Measurements from ENCODE around the gene POFUT1. TPM values are rescaled to one million over a fixed set of nuclear protein-coding genes. Genes with fewer than 3 reads are reported as not detected.

Gene POFUT1
- polyA plus RNA-seq, 6 donors from 2014 or later: 7.2 to 16.9 (median 14.7) TPM

GRCh38 chr20:32179515-32179914 is 28.2 kb upstream of the POFUT1 start:
- Mint-ChIP-seq H3K36me3 (peaks cover 0 to 4% of the 10 kb centered on the region in 2 donors), H3K9me3 (no peaks in the 10 kb centered on the region), H3K27me3 (no peaks in the 10 kb centered on the region), H3K4me1 (peaks cover 0 to 4% (median 0%) of the 10 kb centered on the region in 3 donors), H3K27ac (peak overlapping the region in 1 of 6 donors; percentile 44), H3K4me3 (no peak overlapping the region)
- ATAC-seq (ENCODE audit: low read depth in 2 of 2) (no peak), DNase-seq (no peak)

- DNase-seq (no peak), ATAC-seq (ENCODE audit: low read depth in 2 of 2) (no peak)
- Mint-ChIP-seq H3K36me3 (peaks cover 0 to 4% of the 10 kb centered on the region in 2 donors), H3K4me3 (no peak overlapping the region), H3K27ac (peak overlapping the region in 1 of 6 donors; percentile 44), H3K9me3 (no peaks in the 10 kb centered on the region), H3K4me1 (peaks cover 0 to 4% (median 0%) of the 10 kb centered on the region in 3 donors), H3K27me3 (no peaks in the 10 kb centered on the region)
Measured at GRCh38 chr20:32179934-32180333, 27.7 kb upstream of the POFUT1 start.

- H3K27me3 Mint-ChIP-seq: peaks cover 0 to 6% (median 0%) of the 10 kb centered on the region in 3 donors
- no peak overlapping the region for H3K27ac Mint-ChIP-seq
- H3K9me3 Mint-ChIP-seq: peaks cover 0 to 2% (median 0%) of the 10 kb centered on the region in 7 donors
- H3K4me1 Mint-ChIP-seq: peaks cover 0 to 4% (median 0%) of the 10 kb centered on the region in 3 donors
- H3K4me3 Mint-ChIP-seq: no peak overlapping the region
- peaks cover 0 to 4% of the 10 kb centered on the region in 2 donors for H3K36me3 Mint-ChIP-seq
- DNase-seq (no peak), ATAC-seq (ENCODE audit: low read depth in 2 of 2) (no peak)
Measured at GRCh38 chr20:32181606-32182005, 26.1 kb upstream of the POFUT1 start.

DNA sequence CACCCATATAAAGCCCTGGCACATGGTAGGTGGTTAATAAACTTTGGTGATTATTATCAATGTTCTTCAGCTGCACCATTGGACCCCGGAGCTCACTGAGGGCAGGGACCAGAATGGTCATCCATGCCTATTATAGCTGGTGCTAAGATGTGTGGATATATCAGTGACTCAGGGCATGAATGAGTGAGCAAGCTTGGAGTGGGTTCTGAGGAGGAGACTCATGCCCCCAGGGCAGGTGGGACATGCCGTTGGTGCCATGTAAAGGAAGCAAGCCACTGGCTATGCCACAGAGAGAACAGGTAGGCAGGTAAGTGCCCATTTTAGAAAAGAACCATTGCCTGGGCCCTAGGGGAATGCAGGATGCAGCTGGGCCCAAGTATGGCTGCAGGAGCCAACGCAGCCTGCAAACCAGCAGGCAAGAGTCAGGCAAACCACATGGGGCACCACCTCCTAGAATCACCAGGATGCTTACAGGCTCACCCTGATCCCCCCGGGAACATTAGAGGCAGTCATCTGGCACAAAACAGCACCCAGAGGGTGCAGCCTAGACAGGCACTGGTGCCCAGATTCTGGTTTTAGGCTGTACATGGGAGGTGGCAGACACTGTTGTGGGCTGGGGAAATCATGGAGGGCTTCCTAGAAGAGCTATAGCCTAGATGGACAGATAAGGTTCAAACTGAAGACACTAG is 23.6 kb upstream of the POFUT1 start:
- Mint-ChIP-seq H3K27me3 (peaks cover 0 to 12% (median 12%) of the 10 kb centered on the region in 3 donors), H3K9me3 (peaks cover 0 to 2% (median 0%) of the 10 kb centered on the region in 7 donors), H3K4me1 (peaks cover 6 to 7% (median 6%) of the 10 kb centered on the region in 3 donors), H3K4me3 (no peak overlapping the region), H3K27ac (peak overlapping the region in 1 of 6 donors; percentile 51), H3K36me3 (no peaks in the 10 kb centered on the region)
- ATAC-seq (ENCODE audit: low read depth in 2 of 2) (no peak), DNase-seq (no peak)

GRCh38 chr20:32184961-32185603 is 22.6 kb upstream of the POFUT1 start:
- peaks cover 0 to 2% (median 0%) of the 10 kb centered on the region in 7 donors for H3K9me3 Mint-ChIP-seq
- H3K4me3 Mint-ChIP-seq: peak overlapping the region in 1 of 8 donors; percentile 18
- DNase-seq (no peak), ATAC-seq (ENCODE audit: low read depth in 2 of 2) (no peak)
- peaks cover 0 to 13% (median 12%) of the 10 kb centered on the region in 3 donors for H3K27me3 Mint-ChIP-seq
- H3K27ac Mint-ChIP-seq: peak overlapping the region in 2 of 6 donors; percentile 12 to 40
- H3K4me1 Mint-ChIP-seq: peaks cover 11 to 14% (median 14%) of the 10 kb centered on the region in 3 donors
- H3K36me3 Mint-ChIP-seq: no peaks in the 10 kb centered on the region

DNA sequence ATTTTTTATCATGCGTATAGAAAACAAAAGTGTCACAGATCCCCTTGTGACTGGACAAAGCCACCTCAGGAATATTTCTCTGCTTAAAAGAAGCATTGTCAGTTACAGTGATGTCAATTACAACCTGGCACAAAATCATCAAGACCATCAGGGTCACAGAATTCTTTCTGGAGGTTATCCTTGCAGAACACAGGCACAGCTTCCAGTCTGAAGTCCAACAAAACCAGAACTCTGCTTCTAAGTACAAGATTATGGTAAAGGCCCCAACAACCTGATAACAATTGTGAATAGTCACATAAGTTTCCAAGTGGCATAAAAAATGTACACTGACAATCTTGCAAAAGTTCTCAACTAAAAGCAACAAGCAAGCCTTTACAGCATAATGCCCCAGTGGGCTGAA is 21.2 kb upstream of the POFUT1 start:
- H3K36me3 Mint-ChIP-seq: no peaks in the 10 kb centered on the region
- DNase-seq (no peak), ATAC-seq (ENCODE audit: low read depth in 2 of 2) (no peak)
- no peak overlapping the region for H3K27ac Mint-ChIP-seq
- peaks cover 0 to 13% (median 12%) of the 10 kb centered on the region in 3 donors for H3K27me3 Mint-ChIP-seq
- H3K4me3 Mint-ChIP-seq: no peak overlapping the region
- H3K9me3 Mint-ChIP-seq: peaks cover 0 to 2% (median 0%) of the 10 kb centered on the region in 7 donors
- peaks cover 20 to 25% (median 22%) of the 10 kb centered on the region in 3 donors for H3K4me1 Mint-ChIP-seq

- H3K4me3 Mint-ChIP-seq: peak overlapping the region; percentile 56 to 90 (median 76)
- peaks cover 0 to 13% (median 12%) of the 10 kb centered on the region in 3 donors for H3K27me3 Mint-ChIP-seq
- H3K36me3 Mint-ChIP-seq: no peaks in the 10 kb centered on the region
- peaks cover 22 to 25% (median 25%) of the 10 kb centered on the region in 3 donors for H3K4me1 Mint-ChIP-seq
- H3K27ac Mint-ChIP-seq: peak overlapping the region in 1 of 6 donors; percentile 44
- ATAC-seq (ENCODE audit: low read depth in 2 of 2) (no peak), DNase-seq (no peak)
- peaks cover 0 to 2% (median 0%) of the 10 kb centered on the region in 7 donors for H3K9me3 Mint-ChIP-seq
Measured at GRCh38 chr20:32188376-32189122, 19.1 kb upstream of the POFUT1 start.

GRCh38 chr20:32189123-32189410 is 18.6 kb upstream of the POFUT1 start:
- DNase-seq (no peak), ATAC-seq (ENCODE audit: low read depth in 2 of 2) (no peak)
- H3K27me3 Mint-ChIP-seq: peaks cover 0 to 13% (median 12%) of the 10 kb centered on the region in 3 donors
- H3K4me3 Mint-ChIP-seq: peak overlapping the region in 7 of 8 donors; percentile 73 to 90 (median 83)
- peaks cover 0 to 2% (median 0%) of the 10 kb centered on the region in 7 donors for H3K9me3 Mint-ChIP-seq
- peak overlapping the region in 1 of 6 donors; percentile 45 for H3K27ac Mint-ChIP-seq
- peaks cover 21 to 25% (median 22%) of the 10 kb centered on the region in 3 donors for H3K4me1 Mint-ChIP-seq
- H3K36me3 Mint-ChIP-seq: no peaks in the 10 kb centered on the region

DNA sequence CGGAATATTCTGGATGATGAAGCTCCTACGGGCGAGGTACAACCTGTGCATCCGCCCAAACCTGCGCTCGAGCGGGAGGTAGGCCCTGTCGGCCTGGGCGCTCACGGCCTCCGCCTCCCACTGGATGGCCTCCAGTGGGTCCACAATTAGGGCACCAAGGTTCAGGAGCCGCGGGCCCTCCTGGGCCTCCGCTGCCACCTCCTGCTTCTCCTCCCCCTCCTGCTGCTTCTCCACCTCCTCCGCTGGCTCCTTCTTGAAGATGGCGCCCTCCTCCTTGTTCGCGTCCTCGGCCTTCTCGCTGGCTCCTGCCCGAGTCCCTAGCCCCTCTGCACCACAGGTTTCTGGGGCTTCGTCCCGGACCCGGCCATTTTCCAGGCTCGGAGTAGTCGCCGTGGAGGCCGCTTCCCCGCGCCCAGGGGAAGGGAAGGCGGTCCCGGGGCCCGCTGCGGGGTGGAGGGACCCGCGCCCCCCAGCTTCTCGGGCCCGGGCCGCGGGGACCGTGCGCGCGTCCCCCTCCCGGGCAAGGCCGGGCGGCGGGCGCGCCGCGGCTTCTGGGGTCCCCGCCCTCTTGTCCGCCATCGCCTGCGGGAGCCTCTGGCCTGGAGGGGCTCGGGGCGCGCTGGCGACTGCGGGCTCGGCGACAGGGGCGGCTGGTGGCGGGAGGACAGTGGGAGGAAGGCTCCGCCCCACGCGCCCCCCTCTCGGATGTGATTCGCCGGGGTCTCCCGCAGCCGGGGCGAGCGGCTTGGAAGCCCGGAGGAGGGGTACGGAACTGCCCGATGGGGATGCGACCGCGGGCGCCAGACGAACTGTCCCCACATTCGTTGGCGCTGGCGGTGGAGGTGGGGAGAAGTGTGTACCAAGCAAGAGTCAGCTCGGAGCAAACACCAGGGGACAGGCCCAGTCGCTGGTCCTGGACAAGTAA is 17.7 kb upstream of the POFUT1 start:
- ATAC-seq (ENCODE audit: low read depth in 2 of 2) (peak; percentile 54 to 59), DNase-seq (no peak)
- Mint-ChIP-seq H3K9me3 (peaks cover 0 to 2% (median 0%) of the 10 kb centered on the region in 7 donors), H3K36me3 (peaks cover 0 to 6% of the 10 kb centered on the region in 2 donors), H3K4me1 (peaks cover 22 to 30% (median 25%) of the 10 kb centered on the region in 3 donors), H3K4me3 (peak overlapping the region; percentile 73 to 90 (median 82)), H3K27ac (peak overlapping the region in 4 of 6 donors; percentile 45 to 82 (median 60)), H3K27me3 (peaks cover 0 to 13% (median 12%) of the 10 kb centered on the region in 3 donors)

DNA sequence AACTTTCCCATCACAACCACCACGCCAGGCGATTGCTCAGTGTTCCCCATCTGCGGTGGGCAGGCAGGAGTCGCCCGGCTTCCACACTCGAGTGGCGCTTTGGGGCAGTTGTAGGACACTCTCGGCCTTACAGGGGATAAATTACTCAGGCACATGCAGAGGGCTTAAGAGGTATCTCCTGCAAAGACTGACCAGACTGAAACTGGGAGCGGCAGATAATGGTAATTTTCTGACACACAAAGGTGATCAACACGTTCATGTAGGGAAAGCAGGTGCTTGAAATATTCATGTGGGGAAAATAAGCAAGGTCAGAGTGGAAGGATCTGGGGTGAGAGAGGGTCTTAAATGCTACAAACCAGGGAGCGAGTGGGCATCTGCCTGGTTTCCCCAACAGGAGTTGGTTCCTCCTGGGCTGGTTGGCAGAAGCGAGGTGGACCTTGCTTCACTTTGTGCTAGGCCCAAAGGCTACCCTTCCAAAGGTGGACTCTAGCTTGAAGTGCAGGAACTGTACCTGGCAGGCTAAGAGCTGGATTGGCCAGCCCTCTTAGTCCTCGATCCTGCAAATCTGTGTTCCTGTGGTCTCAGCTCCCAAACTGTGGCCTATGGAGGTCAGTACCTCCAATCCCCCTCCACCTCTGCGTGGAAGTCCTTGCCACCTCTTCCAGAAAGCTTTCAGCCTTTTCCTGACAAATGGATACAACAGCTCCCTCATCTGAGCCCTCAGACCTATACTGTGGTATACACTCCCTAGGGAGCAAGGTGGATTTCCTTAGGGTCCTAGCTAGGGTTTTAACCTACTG is 16.9 kb upstream of the POFUT1 start:
- Mint-ChIP-seq H3K9me3 (no peaks in the 10 kb centered on the region), H3K27ac (peak overlapping the region in 1 of 6 donors; percentile 80), H3K27me3 (peaks cover 0 to 12% (median 7%) of the 10 kb centered on the region in 3 donors), H3K36me3 (peaks cover 6 to 14% of the 10 kb centered on the region in 2 donors), H3K4me3 (peak overlapping the region; percentile 57 to 86 (median 80)), H3K4me1 (peaks cover 22 to 30% (median 25%) of the 10 kb centered on the region in 3 donors)
- ATAC-seq (ENCODE audit: low read depth in 2 of 2) (no peak), DNase-seq (no peak)

DNA sequence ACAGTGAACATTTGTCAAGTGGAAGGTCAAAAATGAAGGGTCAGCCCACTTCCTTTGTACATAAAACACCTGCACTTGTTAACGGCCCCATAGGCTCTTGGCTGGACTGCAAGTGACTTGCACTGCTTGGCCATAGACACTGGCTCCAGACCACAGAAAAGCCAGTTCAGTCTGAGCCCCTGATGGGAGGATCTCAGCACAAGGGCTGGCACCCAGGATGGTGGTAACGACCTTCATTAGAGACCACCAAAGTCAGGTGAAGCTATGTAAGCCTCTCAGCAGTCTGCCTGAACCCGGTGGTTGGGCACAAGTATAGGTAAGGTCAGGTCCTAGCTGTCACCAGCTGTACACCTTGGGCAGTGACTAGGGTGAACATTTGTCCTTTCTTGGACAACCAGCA is 16.3 kb upstream of the POFUT1 start:
- H3K9me3 Mint-ChIP-seq: no peaks in the 10 kb centered on the region
- H3K36me3 Mint-ChIP-seq: peaks cover 6 to 20% of the 10 kb centered on the region in 2 donors
- ATAC-seq (ENCODE audit: low read depth in 2 of 2) (no peak), DNase-seq (no peak)
- H3K4me3 Mint-ChIP-seq: peak overlapping the region in 7 of 8 donors; percentile 71 to 86 (median 81)
- H3K27ac Mint-ChIP-seq: no peak overlapping the region
- peaks cover 22 to 34% (median 25%) of the 10 kb centered on the region in 3 donors for H3K4me1 Mint-ChIP-seq
- peaks cover 0 to 12% (median 7%) of the 10 kb centered on the region in 3 donors for H3K27me3 Mint-ChIP-seq

GRCh38 chr20:32191873-32192272 is 15.8 kb upstream of the POFUT1 start:
- peak overlapping the region in 1 of 8 donors; percentile 71 for H3K4me3 Mint-ChIP-seq

More at GRCh38 chr20:32191873-32192272, 15.8 kb upstream of the POFUT1 start:
- Mint-ChIP-seq H3K36me3 (peaks cover 6 to 20% of the 10 kb centered on the region in 2 donors), H3K27me3 (peaks cover 0 to 12% (median 7%) of the 10 kb centered on the region in 3 donors), H3K27ac (peak overlapping the region in 3 of 6 donors; percentile 39 to 75 (median 62)), H3K9me3 (no peaks in the 10 kb centered on the region), H3K4me1 (peaks cover 22 to 34% (median 25%) of the 10 kb centered on the region in 3 donors)
- DNase-seq (no peak), ATAC-seq (ENCODE audit: low read depth in 2 of 2) (no peak)
